ENCODE data around the gene CLPX.
A peak's percentile ranks its signal among the peaks of the same experiment; 100 is the strongest.
"Not testable (repeated sequence)": the region's sequence is repeated elsewhere in the genome, so short reads cannot be mapped to it uniquely, and the experiment has no call there.

Gene CLPX

GRCh38 chr15:65206750-65207149 is 21.6 kb upstream of the CLPX start:
- DNase-seq (ENCODE audit: low spot score) = no peak

GRCh38 chr15:65204931-65205660 is 20.0 kb upstream of the CLPX start:
- no peak for DNase-seq (ENCODE audit: low spot score)

GRCh38 chr15:65204236-65204930 is 19.2 kb upstream of the CLPX start:
- no peak for DNase-seq (ENCODE audit: low spot score)

GRCh38 chr15:65201918-65202317 is 16.8 kb upstream of the CLPX start:
- DNase-seq (ENCODE audit: low spot score) = no peak

GRCh38 chr15:65198571-65198970 is 13.4 kb upstream of the CLPX start:
- no peak for DNase-seq (ENCODE audit: low spot score)

- DNase-seq (ENCODE audit: low spot score) = no peak
These were observed 12.1 kb upstream of the CLPX start for GRCh38 chr15:65197337-65197645.

GRCh38 chr15:65196637-65197336 is 11.6 kb upstream of the CLPX start:
- DNase-seq (ENCODE audit: low spot score) = no peak

GRCh38 chr15:65195548-65195923 is 10.4 kb upstream of the CLPX start:
- no peak for DNase-seq (ENCODE audit: low spot score)

GRCh38 chr15:65194826-65195547 is 9.8 kb upstream of the CLPX start:
- no peak for DNase-seq (ENCODE audit: low spot score)

- no peak for DNase-seq (ENCODE audit: low spot score)
These were observed 6.9 kb upstream of the CLPX start for GRCh38 chr15:65192016-65192415.

GRCh38 chr15:65189102-65189740 is 4.1 kb upstream of the CLPX start:
- DNase-seq (ENCODE audit: low spot score) = peak; percentile 41

GRCh38 chr15:65188472-65188871 is 3.3 kb upstream of the CLPX start:
- DNase-seq (ENCODE audit: low spot score) = not testable (repeated sequence)

- no peak for DNase-seq (ENCODE audit: low spot score)
These were observed 756 bp downstream of the CLPX start for GRCh38 chr15:65184305-65184867.

GRCh38 chr15:65183865-65184159 is 1.3 kb downstream of the CLPX start:
- no peak for DNase-seq (ENCODE audit: low spot score)

GRCh38 chr15:65182538-65182937 is 2.6 kb downstream of the CLPX start:
- no peak for DNase-seq (ENCODE audit: low spot score)

GRCh38 chr15:65181582-65182353 is 3.4 kb downstream of the CLPX start:
- not testable (repeated sequence) for DNase-seq (ENCODE audit: low spot score)

- no peak for DNase-seq (ENCODE audit: low spot score)
These were observed 5.0 kb downstream of the CLPX start for GRCh38 chr15:65180167-65180566.

GRCh38 chr15:65177901-65178300 is 7.2 kb downstream of the CLPX start:
- DNase-seq (ENCODE audit: low spot score) = no peak

- DNase-seq (ENCODE audit: low spot score) = no peak
These were observed 9.1 kb downstream of the CLPX start for GRCh38 chr15:65176056-65176455.

- no peak for DNase-seq (ENCODE audit: low spot score)
These were observed 9.6 kb downstream of the CLPX start for GRCh38 chr15:65175511-65175910.

GRCh38 chr15:65174509-65174908 is 10.6 kb downstream of the CLPX start:
- no peak for DNase-seq (ENCODE audit: low spot score)
